Kidney capillary endothelial cell (primary cell): ENCODE results near the gene NFE2L1.

ENCODE experiments used
- DNase-seq: peaks from one replicate; pipeline ENCODE4 v3.0.0-alpha.2; 2018; ENCODE audit warnings: low spot score

The NFE2L1 gene

DNA sequence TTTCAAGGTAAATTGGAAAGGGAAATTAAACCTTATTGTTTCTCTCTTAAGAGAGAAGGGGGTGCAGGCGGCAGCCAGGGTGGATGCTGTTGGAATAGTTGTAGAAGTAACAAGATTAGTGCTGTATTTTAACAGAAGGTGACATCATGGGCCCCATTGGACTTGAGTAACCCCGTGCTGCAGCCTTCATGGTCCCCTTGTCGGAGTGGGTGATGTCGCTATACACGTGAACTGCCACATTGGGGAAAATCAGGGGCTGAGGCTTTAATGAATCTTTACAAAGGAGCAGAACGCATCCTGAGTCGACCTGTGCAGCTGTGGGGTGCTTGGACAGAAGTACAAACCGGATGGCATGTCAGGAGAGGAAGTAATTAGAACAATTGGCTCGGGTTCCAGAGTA is 62.6 kb downstream of the NFE2L1 start:
- DNase-seq = no peak
